Prostate gland (tissue), 2 donors: Measurements from ENCODE around the gene POLE.

Source experiments
- CTCF ChIP-seq, 4 experiments: fragments of 200-600 bp in 2 of 4; fragments of 450-650 bp in 2 of 4; sonication (generic) in 2 of 4; IDR thresholded peaks; 1 replicate in 3 of 4; 2 replicates in 1 of 4; pipeline ENCODE4 v1.5.1; 2016 to 2019; ENCODE audit warnings: antibody characterized with exemption in 4 of 4, mild to moderate bottlenecking in 2 of 4, moderate library complexity in 2 of 4
- POLR2A ChIP-seq: fragments of 450-650 bp; IDR thresholded peaks from one replicate; pipeline ENCODE4 v1.6.1; 2016; ENCODE audit warnings: antibody characterized with exemption, mild to moderate bottlenecking

GRCh38 chr12:132736378-132736777 lies 49.2 kb upstream of the POLE start:
- TF ChIP-seq POLR2A = no peak
- TF ChIP-seq CTCF (IDR thresholded peaks at IDR 0.05) = no peak
